HepG2 (cell line): ENCODE measurements around the gene RPGRIP1. TPM values are rescaled to one million over a fixed set of nuclear protein-coding genes. Genes with fewer than 3 reads are reported as not detected.

Source experiments
- ATF3 ChIP-seq: sonication (generic); formaldehyde crosslinking; IDR thresholded peaks from 2 replicates; pipeline ENCODE4 v1.4.0; 2020; ENCODE audit warnings: missing genetic modification reagents
- CAMTA2 ChIP-seq: sonication (generic); formaldehyde crosslinking; IDR thresholded peaks from 2 replicates; pipeline ENCODE4 v1.4.0; 2020; ENCODE audit warnings: mild to moderate bottlenecking, missing genetic modification reagents, borderline replicate concordance
- CCAR2 ChIP-seq: fragments of 200-400 bp; formaldehyde crosslinking; optimal IDR thresholded peaks from 2 replicates; pipeline ENCODE3; 2018; ENCODE audit warnings: low read depth, mild to moderate bottlenecking, low read length, moderate library complexity
- DMAP1 ChIP-seq: IDR thresholded peaks from 2 replicates; pipeline ENCODE4 v1.6.1; 2016
- GLI4 ChIP-seq: sonication (generic); formaldehyde crosslinking; IDR thresholded peaks from 2 replicates; pipeline ENCODE4 v1.5.1; 2020; ENCODE audit warnings: missing genetic modification reagents, mild to moderate bottlenecking, moderate library complexity, borderline replicate concordance
- HDAC6 ChIP-seq: fragments of 200-600 bp; sonication (generic); IDR thresholded peaks from 2 replicates; pipeline ENCODE4 v1.7.0; 2017; ENCODE audit warnings: mild to moderate bottlenecking, antibody characterized with exemption, low read length, low read depth
- IKZF4 ChIP-seq: sonication (generic); formaldehyde crosslinking; IDR thresholded peaks from 2 replicates; pipeline ENCODE4 v1.5.1; 2020; ENCODE audit warnings: borderline replicate concordance, mild to moderate bottlenecking, low read depth, missing genetic modification reagents; ENCODE audit errors: not compliant biosample characterization
- KLF16 ChIP-seq, 2 experiments: sonication (generic) in 1 of 2; formaldehyde crosslinking in 1 of 2; IDR thresholded peaks; 2 replicates each; pipeline versions ENCODE4 v1.6.1 to v1.8.0; 2016 to 2023; ENCODE audit warnings: missing genetic modification reagents in 2 of 2, missing compliant biosample characterization in 1 of 2
- KMT2B ChIP-seq: IDR thresholded peaks from 2 replicates; pipeline ENCODE4 v1.6.1; 2016; ENCODE audit warnings: missing genetic modification reagents, missing compliant biosample characterization
- MBD4 ChIP-seq: IDR thresholded peaks from 2 replicates; pipeline ENCODE4 v1.6.1; 2012; ENCODE audit warnings: low read length, inconsistent platforms, borderline replicate concordance
- MTF2 ChIP-seq: sonication (generic); formaldehyde crosslinking; IDR thresholded peaks from 2 replicates; pipeline ENCODE4 v1.5.0; 2020; ENCODE audit warnings: missing genetic modification reagents, borderline replicate concordance
- MXI1 ChIP-seq: IDR thresholded peaks from 3 replicates; pipeline ENCODE4 v1.6.1; 2012; ENCODE audit warnings: low read depth, low read length, inconsistent platforms, borderline replicate concordance
- NR2C2 ChIP-seq: sonication (generic); formaldehyde crosslinking; IDR thresholded peaks from 2 replicates; pipeline ENCODE4 v1.4.0; 2020; ENCODE audit warnings: missing genetic modification reagents, mild to moderate bottlenecking, moderate library complexity, borderline replicate concordance
- NR2F1 ChIP-seq, 2 experiments: fragments of 450-650 bp in 1 of 2; formaldehyde crosslinking in 1 of 2; IDR thresholded peaks; 2 replicates each; pipeline versions ENCODE4 v1.5.0 to v1.6.1; 2016 to 2020; ENCODE audit warnings: mild to moderate bottlenecking in 1 of 2, missing compliant biosample characterization in 1 of 2, missing genetic modification reagents in 1 of 2, moderate library complexity in 1 of 2
- NRL ChIP-seq: sonication (generic); formaldehyde crosslinking; IDR thresholded peaks from 2 replicates; pipeline ENCODE4 v1.5.0; 2020; ENCODE audit warnings: missing genetic modification reagents, mild to moderate bottlenecking, moderate library complexity, borderline replicate concordance
- PAF1 ChIP-seq: IDR thresholded peaks from 2 replicates; pipeline ENCODE4 v1.6.1; 2016; ENCODE audit warnings: missing genetic modification reagents, missing compliant biosample characterization
- RAD21 ChIP-seq: fragments of 450-650 bp; formaldehyde crosslinking; IDR thresholded peaks from 2 replicates; pipeline ENCODE4 v1.5.0; 2020; ENCODE audit warnings: mild to moderate bottlenecking
- RBFOX2 ChIP-seq: fragments of 200-400 bp; formaldehyde crosslinking; IDR thresholded peaks from 2 replicates; pipeline ENCODE4 v1.6.1; 2017; ENCODE audit warnings: low read depth, mild to moderate bottlenecking, low read length
- RBM22 ChIP-seq: fragments of 200-400 bp; formaldehyde crosslinking; optimal IDR thresholded peaks from 2 replicates; pipeline ENCODE3; 2017; ENCODE audit warnings: mild to moderate bottlenecking, low read length, moderate library complexity
- STAG1 ChIP-seq: sonication (generic); formaldehyde crosslinking; IDR thresholded peaks from 2 replicates; pipeline ENCODE4 v1.4.0; 2020; ENCODE audit warnings: missing genetic modification reagents
- SUZ12 ChIP-seq: fragments of 150-350 bp; IDR thresholded peaks from 2 replicates; pipeline ENCODE4 v1.6.1; 2014; ENCODE audit warnings: low read depth, low read length
- ZNF256 ChIP-seq: sonication (generic); formaldehyde crosslinking; conservative IDR thresholded peaks from 2 replicates; pipeline ENCODE4 v1.4.0; 2020; ENCODE audit warnings: missing genetic modification reagents
- ZNF264 ChIP-seq: sonication (generic); formaldehyde crosslinking; IDR thresholded peaks from 2 replicates; pipeline ENCODE4 v1.4.0; 2020; ENCODE audit warnings: missing genetic modification reagents
- ZNF556 ChIP-seq: sonication (generic); formaldehyde crosslinking; IDR thresholded peaks from 2 replicates; pipeline ENCODE4 v1.4.0; 2020; ENCODE audit warnings: mild to moderate bottlenecking, missing genetic modification reagents, borderline replicate concordance
- ZNF781 ChIP-seq: sonication (generic); formaldehyde crosslinking; IDR thresholded peaks from 2 replicates; pipeline ENCODE4 v1.5.1; 2020; ENCODE audit warnings: borderline replicate concordance, mild to moderate bottlenecking, missing genetic modification reagents; ENCODE audit errors: not compliant biosample characterization
- ZNF790 ChIP-seq: sonication (generic); formaldehyde crosslinking; IDR thresholded peaks from 2 replicates; pipeline ENCODE4 v1.8.0; 2022; ENCODE audit warnings: missing genetic modification reagents, mild to moderate bottlenecking, borderline replicate concordance
- ZNF839 ChIP-seq: sonication (generic); formaldehyde crosslinking; IDR thresholded peaks from 2 replicates; pipeline ENCODE4 v1.4.0; 2020; ENCODE audit warnings: missing genetic modification reagents, mild to moderate bottlenecking, borderline replicate concordance
- polyA plus RNA-seq, 8 experiments: library from polyadenylated mRNA; depleted of rRNA in 3 of 8; stranded (reverse) in 7 of 8; unstranded in 1 of 8; fragments of >200 nt; fragmentation: Illumina TruSeq in 4 of 8; extraction: Trizol in 4 of 8; gene quantifications; 2 replicates each; pipeline versions ENCODE4 v1.2.1 to v1.2.3, GENCODE V29; 2011 to 2016; ENCODE audit warnings: low read depth in 4 of 8, missing spikeins in 1 of 8, mixed read lengths in 1 of 8; ENCODE audit not compliant: insufficient read depth in 1 of 8
- total RNA-seq, 5 experiments: library from RNA; depleted of rRNA; stranded (reverse); fragments of >200 nt; fragmentation: Illumina TruSeq; extraction: Trizol; gene quantifications; 2 replicates each; pipeline ENCODE4 v1.2.3, GENCODE V29; 2016; ENCODE audit warnings: low read depth in 1 of 5
- TF ChIP-seq, protein P1 (sequence below): sonication (generic); formaldehyde crosslinking; IDR thresholded peaks from 2 replicates; pipeline ENCODE4 v1.5.0; 2020; ENCODE audit warnings: mild to moderate bottlenecking, missing genetic modification reagents
- TF ChIP-seq, protein P2 (sequence below): sonication (generic); formaldehyde crosslinking; IDR thresholded peaks from 2 replicates; pipeline ENCODE4 v1.4.0; 2020; ENCODE audit warnings: mild to moderate bottlenecking, missing genetic modification reagents

RPGRIP1 gene
- total and polyA plus RNA-seq, 2 of the 13 experiments (the other 11 are each of a cell fraction or from before 2014, with no cell fraction given), result 0.13 to 1.1 TPM

DNA sequence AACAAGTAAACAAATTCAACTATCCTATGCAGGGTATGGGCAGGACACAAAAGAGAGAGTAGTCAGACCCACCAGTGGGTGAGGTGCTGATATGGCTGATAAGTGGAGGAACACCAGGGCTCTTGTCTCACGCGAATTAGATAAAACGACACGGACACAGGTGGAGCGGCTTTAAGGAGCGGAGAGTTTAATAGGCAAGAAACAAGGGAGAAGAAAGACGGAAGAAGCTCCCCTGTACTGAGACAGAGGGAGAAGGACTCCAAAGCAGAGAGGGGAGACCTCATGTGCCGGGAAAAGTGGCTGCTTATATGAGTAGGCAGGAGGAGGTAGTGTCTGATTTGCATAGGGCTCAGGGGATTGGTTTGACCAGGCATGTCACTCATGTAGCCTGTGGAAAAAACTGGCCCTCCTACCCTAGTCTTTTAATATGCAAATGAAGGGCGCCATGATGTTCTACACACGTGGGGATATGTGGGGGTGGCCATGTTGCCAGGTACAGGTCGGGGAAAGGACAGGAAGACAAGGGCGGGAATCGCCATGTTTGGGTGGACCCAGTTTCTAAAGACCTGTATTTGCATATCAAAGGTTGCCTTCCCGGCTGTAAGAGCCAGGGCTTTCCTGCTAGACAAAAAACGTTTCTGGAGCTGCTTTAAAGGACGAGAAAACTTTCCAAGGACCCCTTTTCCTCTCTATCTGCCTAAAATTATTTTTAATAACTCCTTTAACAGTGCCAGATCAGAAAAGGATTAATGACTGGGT is 28.8 kb downstream of the RPGRIP1 start (continued):
- peak; percentile 2; the same call in 1 of the 2 replicates for TF ChIP-seq ZNF556 (CRISPR knock-in tag)
- TF ChIP-seq ZNF264 (CRISPR knock-in tag), result 0 out of 2 replicates have a peak, but pooled peaks have one; percentile 38
- peak; percentile 99 for TF ChIP-seq DMAP1
- TF ChIP-seq RBM22, result no peak
- TF ChIP-seq ZNF790 (CRISPR knock-in tag), result no peak
- TF ChIP-seq CAMTA2 (CRISPR knock-in tag), result no peak
- no peak for TF ChIP-seq ATF3
- TF ChIP-seq MTF2, result peak; percentile 85; the same call in 1 of the 2 replicates
- TF ChIP-seq GLI4, result no peak
- TF ChIP-seq, protein P1, sequence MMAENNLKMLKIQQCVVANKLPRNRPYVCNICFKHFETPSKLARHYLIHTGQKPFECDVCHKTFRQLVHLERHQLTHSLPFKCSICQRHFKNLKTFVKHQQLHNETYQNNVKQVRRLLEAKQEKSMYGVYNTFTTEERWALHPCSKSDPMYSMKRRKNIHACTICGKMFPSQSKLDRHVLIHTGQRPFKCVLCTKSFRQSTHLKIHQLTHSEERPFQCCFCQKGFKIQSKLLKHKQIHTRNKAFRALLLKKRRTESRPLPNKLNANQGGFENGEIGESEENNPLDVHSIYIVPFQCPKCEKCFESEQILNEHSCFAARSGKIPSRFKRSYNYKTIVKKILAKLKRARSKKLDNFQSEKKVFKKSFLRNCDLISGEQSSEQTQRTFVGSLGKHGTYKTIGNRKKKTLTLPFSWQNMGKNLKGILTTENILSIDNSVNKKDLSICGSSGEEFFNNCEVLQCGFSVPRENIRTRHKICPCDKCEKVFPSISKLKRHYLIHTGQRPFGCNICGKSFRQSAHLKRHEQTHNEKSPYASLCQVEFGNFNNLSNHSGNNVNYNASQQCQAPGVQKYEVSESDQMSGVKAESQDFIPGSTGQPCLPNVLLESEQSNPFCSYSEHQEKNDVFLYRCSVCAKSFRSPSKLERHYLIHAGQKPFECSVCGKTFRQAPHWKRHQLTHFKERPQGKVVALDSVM, result no peak
- TF ChIP-seq ZNF256, result no peak
- TF ChIP-seq SUZ12, result no peak
- TF ChIP-seq KMT2B (CRISPR knock-in tag), result peak; percentile 52; the same call in 1 of the 2 replicates
- no peak for TF ChIP-seq IKZF4 (CRISPR knock-in tag)
- no peak for TF ChIP-seq PAF1 (CRISPR knock-in tag)
- TF ChIP-seq NR2C2 (CRISPR knock-in tag), result peak; percentile 71
- TF ChIP-seq STAG1 (CRISPR knock-in tag), result no peak
- no peak for TF ChIP-seq CCAR2
- TF ChIP-seq, protein P2, sequence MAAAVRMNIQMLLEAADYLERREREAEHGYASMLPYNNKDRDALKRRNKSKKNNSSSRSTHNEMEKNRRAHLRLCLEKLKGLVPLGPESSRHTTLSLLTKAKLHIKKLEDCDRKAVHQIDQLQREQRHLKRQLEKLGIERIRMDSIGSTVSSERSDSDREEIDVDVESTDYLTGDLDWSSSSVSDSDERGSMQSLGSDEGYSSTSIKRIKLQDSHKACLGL, result peak; percentile 92; the same call in 1 of the 2 replicates
- peak in 1 of 2 experiments; percentile 59; a peak in 2 of 4 replicates for TF ChIP-seq KLF16 (CRISPR knock-in tag; IDR thresholded peaks at IDR 0.05)
- TF ChIP-seq HDAC6, result no peak
- TF ChIP-seq RAD21, result no peak
- TF ChIP-seq NRL (CRISPR knock-in tag), result no peak
- TF ChIP-seq NR2F1 (CRISPR knock-in tag; IDR thresholded peaks at IDR 0.05), result no peak; a peak in 1 of 4 replicates
- TF ChIP-seq ZNF781, result peak; percentile 85
- TF ChIP-seq ZNF839 (CRISPR knock-in tag), result no peak
- peak; percentile 55; the same call in 1 of the 2 replicates for TF ChIP-seq RBFOX2
- no peak for TF ChIP-seq MBD4
- TF ChIP-seq MXI1, result peak; percentile 98; the same call in 2 of the 3 replicates
